Measurements from ENCODE around the gene THADA.

THADA gene

GRCh38 chr2:43521568-43521967 is 74.3 kb downstream of the THADA start:
- Histone ChIP-seq H3K4me2 (ENCODE audit: low read depth, low read length, poor library complexity, severe bottlenecking) (no peak overlapping the region), H3K4me3 (ENCODE audit: insufficient read depth, low read length, poor library complexity, severe bottlenecking) (no peak overlapping the region), H3K36me3 (ENCODE audit: low read length) (peaks cover 12% of the 10 kb centered on the region), H3K9ac (ENCODE audit: low read length) (no peak overlapping the region), H3K27ac (ENCODE audit: low read depth, low read length) (no peak overlapping the region), H3K27me3 (ENCODE audit: low read length) (no peaks in the 10 kb centered on the region), H3K9me3 (ENCODE audit: insufficient read depth, low read length) (no peaks in the 10 kb centered on the region), H3K9me2 (replicated peaks; ENCODE audit: insufficient read depth, low read length) (no peaks in the 10 kb centered on the region), H3K79me2 (ENCODE audit: insufficient read depth, low read length) (no peaks in the 10 kb centered on the region), H3F3A (ENCODE audit: insufficient read depth) (0 out of 2 replicates have a peak, but pooled peaks cover under 1% of the 10 kb centered on the region), H4K20me1 (ENCODE audit: low read depth, low read length) (no peaks in the 10 kb centered on the region), H2AFZ (ENCODE audit: low read depth, low read length, severe bottlenecking) (no peak overlapping the region)
- TF ChIP-seq CTCF (IDR thresholded peaks at IDR 0.05; ENCODE audit: insufficient read depth, low read length, poor library complexity, severe bottlenecking) (no peak), EZH2phosphoT487 (conservative IDR thresholded peaks at IDR 0.05; ENCODE audit: low read length) (no peak)

- Histone ChIP-seq H3K36me3 (ENCODE audit: low read length) (peaks cover 9% of the 10 kb centered on the region), H3K79me2 (ENCODE audit: insufficient read depth, low read length) (no peaks in the 10 kb centered on the region), H3K9me2 (replicated peaks; ENCODE audit: insufficient read depth, low read length) (no peaks in the 10 kb centered on the region), H3K4me2 (ENCODE audit: low read depth, low read length, poor library complexity, severe bottlenecking) (no peak overlapping the region), H3K9ac (ENCODE audit: low read length) (no peak overlapping the region), H3K9me3 (ENCODE audit: insufficient read depth, low read length) (no peaks in the 10 kb centered on the region), H3K4me3 (ENCODE audit: insufficient read depth, low read length, poor library complexity, severe bottlenecking) (no peak overlapping the region), H3F3A (ENCODE audit: insufficient read depth) (peaks cover 3% of the 10 kb centered on the region; the same call in 1 of the 2 replicates), H2AFZ (ENCODE audit: low read depth, low read length, severe bottlenecking) (no peak overlapping the region), H3K27me3 (ENCODE audit: low read length) (no peaks in the 10 kb centered on the region), H4K20me1 (ENCODE audit: low read depth, low read length) (no peaks in the 10 kb centered on the region), H3K27ac (ENCODE audit: low read depth, low read length) (no peak overlapping the region)
- no peak for TF ChIP-seq CTCF (IDR thresholded peaks at IDR 0.05; ENCODE audit: insufficient read depth, low read length, poor library complexity, severe bottlenecking)
- no peak for TF ChIP-seq EZH2phosphoT487 (conservative IDR thresholded peaks at IDR 0.05; ENCODE audit: low read length)
These were observed 74.9 kb downstream of the THADA start for GRCh38 chr2:43520919-43521318.

GRCh38 chr2:43519643-43520221 is 76.1 kb downstream of the THADA start:
- Histone ChIP-seq H3K9me3 (ENCODE audit: insufficient read depth, low read length) (no peaks in the 10 kb centered on the region), H3K27me3 (ENCODE audit: low read length) (no peaks in the 10 kb centered on the region), H3F3A (ENCODE audit: insufficient read depth) (peaks cover 3% of the 10 kb centered on the region; the same call in 1 of the 2 replicates), H3K9me2 (replicated peaks; ENCODE audit: insufficient read depth, low read length) (no peaks in the 10 kb centered on the region), H3K36me3 (ENCODE audit: low read length) (no peaks in the 10 kb centered on the region), H4K20me1 (ENCODE audit: low read depth, low read length) (no peaks in the 10 kb centered on the region), H3K79me2 (ENCODE audit: insufficient read depth, low read length) (no peaks in the 10 kb centered on the region), H2AFZ (ENCODE audit: low read depth, low read length, severe bottlenecking) (no peak overlapping the region), H3K4me3 (ENCODE audit: insufficient read depth, low read length, poor library complexity, severe bottlenecking) (no peak overlapping the region), H3K9ac (ENCODE audit: low read length) (no peak overlapping the region), H3K4me2 (ENCODE audit: low read depth, low read length, poor library complexity, severe bottlenecking) (no peak overlapping the region), H3K27ac (ENCODE audit: low read depth, low read length) (no peak overlapping the region)
- TF ChIP-seq CTCF (IDR thresholded peaks at IDR 0.05; ENCODE audit: insufficient read depth, low read length, poor library complexity, severe bottlenecking) (no peak), EZH2phosphoT487 (conservative IDR thresholded peaks at IDR 0.05; ENCODE audit: low read length) (no peak)
